ENCODE data around the gene TIMM29. TPM values are rescaled to one million over a fixed set of nuclear protein-coding genes. Genes with fewer than 3 reads are reported as not detected.
A peak's percentile ranks its signal among the peaks of the same experiment; 100 is the strongest.

TIMM29 gene
- total and polyA plus RNA-seq, 2 of the 13 experiments (the other 11 are each of a cell fraction or from before 2014, with no cell fraction given), result 7.1 to 33.8 TPM

- TF ChIP-seq TRIM24 (CRISPR knock-in tag; IDR thresholded peaks at IDR 0.05) (no peak), KAT7 (CRISPR knock-in tag; IDR thresholded peaks at IDR 0.05; ENCODE audit: borderline replicate concordance) (peak; percentile 81; the same call in 1 of the 2 replicates), PAXIP1 (CRISPR knock-in tag; conservative IDR thresholded peaks at IDR 0.05) (peak; percentile 57; the same call in 1 of the 2 replicates), ZNF264 (CRISPR knock-in tag; IDR thresholded peaks at IDR 0.05) (no peak; the same call in 1 of the 2 replicates), SNAPC2 (CRISPR knock-in tag; IDR thresholded peaks at IDR 0.05) (0 out of 2 replicates have a peak, but pooled peaks have one; percentile 66), ZEB1 (IDR thresholded peaks at IDR 0.05; ENCODE audit: insufficient replicate concordance, low read depth) (peak; percentile 97), ZNF841 (CRISPR knock-in tag; IDR thresholded peaks at IDR 0.05; ENCODE audit: borderline replicate concordance) (no peak), SOX6 (IDR thresholded peaks at IDR 0.05) (no peak), SOX6 (CRISPR knock-in tag; IDR thresholded peaks at IDR 0.05) (no peak), BATF2 (CRISPR knock-in tag; IDR thresholded peaks at IDR 0.05) (no peak), NFRKB (IDR thresholded peaks at IDR 0.05) (no peak), ATF2 (CRISPR knock-in tag; IDR thresholded peaks at IDR 0.05) (peak; percentile 81), MTF2 (CRISPR knock-in tag; IDR thresholded peaks at IDR 0.05; ENCODE audit: borderline replicate concordance) (no peak), TBX3 (IDR thresholded peaks at IDR 0.05; ENCODE audit: borderline replicate concordance) (no peak), REPIN1 (CRISPR knock-in tag; IDR thresholded peaks at IDR 0.05; ENCODE audit: borderline replicate concordance, low read depth) (peak; percentile 52; the same call in 1 of the 2 replicates), YEATS2 (CRISPR knock-in tag; IDR thresholded peaks at IDR 0.05; ENCODE audit: borderline replicate concordance) (peak; percentile 96), MBNL3 (CRISPR knock-in tag; conservative IDR thresholded peaks at IDR 0.05) (no peak), PAX8 (CRISPR knock-in tag; IDR thresholded peaks at IDR 0.05; ENCODE audit: borderline replicate concordance) (no peak), ZNF33A (CRISPR knock-in tag; IDR thresholded peaks at IDR 0.05; ENCODE audit: borderline replicate concordance) (no peak; the same call in 1 of the 2 replicates), KDM5A (IDR thresholded peaks at IDR 0.05; ENCODE audit: borderline replicate concordance, low read length) (peak; percentile 99), ZNF878 (CRISPR knock-in tag; IDR thresholded peaks at IDR 0.05) (peak; percentile 61; the same call in 1 of the 2 replicates), CENPT (CRISPR knock-in tag; IDR thresholded peaks at IDR 0.05; ENCODE audit: low read depth) (no peak), ZFP82 (CRISPR knock-in tag; IDR thresholded peaks at IDR 0.05; ENCODE audit: borderline replicate concordance) (0 out of 2 replicates have a peak, but pooled peaks have one; percentile 67), MIER3 (CRISPR knock-in tag; IDR thresholded peaks at IDR 0.05; ENCODE audit: borderline replicate concordance) (peak; percentile 55; the same call in 1 of the 2 replicates)
These were observed at the start of gene TIMM29, which contains the start of gene YIPF2 (continued) for GRCh38 chr19:10928563-10929401.

All from HepG2 (cell line).